K562 (cell line): ENCODE data around the gene ESCO1. TPM values are rescaled to one million over a fixed set of nuclear protein-coding genes. Genes with fewer than 3 reads are reported as not detected.

Experiments used
- CBX1 ChIP-seq: sonication (generic); IDR thresholded peaks from 2 replicates; pipeline ENCODE4 v1.6.1; 2016; ENCODE audit warnings: antibody characterized with exemption, low read depth, mild to moderate bottlenecking
- CREB5 ChIP-seq: fragments of 250-450 bp; sonication (Bioruptor Pico); IDR thresholded peaks from 2 replicates; pipeline ENCODE4 v1.5.0; 2020; ENCODE audit warnings: mild to moderate bottlenecking
- DEAF1 ChIP-seq: fragments of 450-650 bp; formaldehyde crosslinking; IDR thresholded peaks from 2 replicates; pipeline ENCODE4 v1.4.0; 2020; ENCODE audit warnings: mild to moderate bottlenecking, moderate library complexity
- HOXB6 ChIP-seq: fragments of 250-450 bp; sonication (Bioruptor Pico); IDR thresholded peaks from 2 replicates; pipeline ENCODE4 v1.5.1; 2022; ENCODE audit warnings: mild to moderate bottlenecking, borderline replicate concordance
- NCOA2 ChIP-seq, 2 experiments: fragments of 450-650 bp; IDR thresholded peaks; 2 replicates each; pipeline ENCODE4 v1.6.1; 2018; ENCODE audit warnings: mild to moderate bottlenecking in 2 of 2, moderate library complexity in 1 of 2; ENCODE audit not compliant: partially characterized antibody in 2 of 2
- NFE2 ChIP-seq: IDR thresholded peaks from 2 replicates; pipeline ENCODE4 v1.6.1; 2014; ENCODE audit warnings: antibody characterized with exemption, low read depth
- NFIC ChIP-seq: fragments of 450-650 bp; IDR thresholded peaks from 2 replicates; pipeline ENCODE4 v1.6.1; 2017; ENCODE audit warnings: mild to moderate bottlenecking, inconsistent platforms
- RB1 ChIP-seq: fragments of 450-650 bp; IDR thresholded peaks from 2 replicates; pipeline ENCODE4 v1.6.1; 2017; ENCODE audit warnings: low read depth, mild to moderate bottlenecking
- SFPQ ChIP-seq: fragments of 200-400 bp; formaldehyde crosslinking; IDR thresholded peaks from 2 replicates; pipeline ENCODE4 v1.6.1; 2017; ENCODE audit warnings: mild to moderate bottlenecking, low read depth, low read length, moderate library complexity
- TAL1 ChIP-seq: fragments of 450-650 bp; IDR thresholded peaks from 2 replicates; pipeline ENCODE4 v1.6.1; 2016; ENCODE audit warnings: mild to moderate bottlenecking
- ZFP91 ChIP-seq: sonication (generic); formaldehyde crosslinking; IDR thresholded peaks from 2 replicates; pipeline ENCODE4 v1.8.0; 2022; ENCODE audit warnings: mild to moderate bottlenecking, missing genetic modification reagents
- ZNF354B ChIP-seq: fragments of 250-450 bp; sonication (Bioruptor Pico); IDR thresholded peaks from 2 replicates; pipeline ENCODE4 v1.4.0; 2020
- ZNF431 ChIP-seq: sonication (generic); formaldehyde crosslinking; IDR thresholded peaks from 2 replicates; pipeline ENCODE4 v1.8.0; 2022; ENCODE audit warnings: mild to moderate bottlenecking, missing genetic modification reagents
- polyA plus RNA-seq, 8 experiments: library from polyadenylated mRNA; depleted of rRNA in 4 of 8; stranded (reverse) in 5 of 8; unstranded in 3 of 8; fragments of >200 nt; fragmentation: Nextera tagmentation in 2 of 8; fragmentation: Illumina TruSeq in 1 of 8; extraction: Ambion mirVana in 2 of 8; extraction: Trizol in 1 of 8; gene quantifications; 2 replicates each; pipeline versions ENCODE4 v1.2.1 to v1.2.3, GENCODE V29; 2011 to 2014; ENCODE audit warnings: inconsistent platforms in 1 of 8, missing spikeins in 1 of 8
- total RNA-seq, 7 experiments: library from RNA; depleted of rRNA in 6 of 7; stranded (reverse); fragments of >200 nt in 6 of 7; fragmentation: Illumina TruSeq in 2 of 7; extraction: Trizol in 2 of 7; gene quantifications; 2 replicates each; pipeline versions ENCODE4 v1.2.1 to v1.2.3, GENCODE V29; 2011 to 2021; ENCODE audit warnings: low replicate concordance in 1 of 7

ESCO1 gene
- total and polyA plus RNA-seq, 9 of the 15 experiments (the other 6 are each of a cell fraction or from before 2014, with no cell fraction given), result 15.0 to 31.3 (median 19.6) TPM

- TF ChIP-seq SFPQ, result no peak
- TF ChIP-seq RB1, result peak; percentile 77
- TF ChIP-seq CBX1, result peak; percentile 77
- no peak for TF ChIP-seq HOXB6
- TF ChIP-seq ZNF431 (CRISPR knock-in tag), result peak; percentile 73
- no peak for TF ChIP-seq DEAF1 (CRISPR knock-in tag)
- TF ChIP-seq CREB5 (CRISPR knock-in tag), result no peak
- no peak for TF ChIP-seq NFE2
- TF ChIP-seq ZNF354B (CRISPR knock-in tag), result no peak
- no peak for TF ChIP-seq NCOA2 (IDR thresholded peaks at IDR 0.05; ENCODE audit: partially characterized antibody in 2 of 2)
- TF ChIP-seq ZFP91 (CRISPR knock-in tag), result no peak
- TF ChIP-seq NFIC, result peak; percentile 90
- TF ChIP-seq TAL1, result no peak
These were observed at the start of gene ESCO1 (continued) for GRCh38 chr18:21600526-21601410.
